ENCODE results near the gene TENT5A. TPM values are rescaled to one million over a fixed set of nuclear protein-coding genes. Genes with fewer than 3 reads are reported as not detected.
"Not testable (repeated sequence)": the region's sequence is repeated elsewhere in the genome, so short reads cannot be mapped to it uniquely, and the experiment has no call there.

TENT5A gene
- total RNA-seq, 1 donor from 2014 or later, result 8.1 TPM

- peaks cover 3% of the 10 kb centered on the region for H3K9me3 Mint-ChIP-seq (ENCODE audit: low read depth)
- peaks cover 20% of the 10 kb centered on the region for H3K4me1 Mint-ChIP-seq (ENCODE audit: low read depth)
- no peak overlapping the region for H3K27ac Mint-ChIP-seq
- no peaks in the 10 kb centered on the region for H3K36me3 Mint-ChIP-seq (ENCODE audit: insufficient read depth)
- H3K27me3 Mint-ChIP-seq, result no peaks in the 10 kb centered on the region
- no peak for DNase-seq (ENCODE audit: low spot score, unreplicated experiment)
- no peak for TF ChIP-seq CTCF (IDR thresholded peaks at IDR 0.05; ENCODE audit: unreplicated experiment)
- H3K4me3 Mint-ChIP-seq (ENCODE audit: low read depth), result no peak overlapping the region
Measured at GRCh38 chr6:81783893-81784292, 31.4 kb upstream of the TENT5A start.

- no peak for DNase-seq (ENCODE audit: low spot score, unreplicated experiment)
- H3K36me3 Mint-ChIP-seq (ENCODE audit: insufficient read depth), result no peaks in the 10 kb centered on the region
- peaks cover 11% of the 10 kb centered on the region for H3K4me1 Mint-ChIP-seq (ENCODE audit: low read depth)
- H3K9me3 Mint-ChIP-seq (ENCODE audit: low read depth), result peaks cover 3% of the 10 kb centered on the region
- TF ChIP-seq CTCF (IDR thresholded peaks at IDR 0.05; ENCODE audit: unreplicated experiment), result no peak
- no peak overlapping the region for H3K4me3 Mint-ChIP-seq (ENCODE audit: low read depth)
- no peak overlapping the region for H3K27ac Mint-ChIP-seq
- no peaks in the 10 kb centered on the region for H3K27me3 Mint-ChIP-seq
Measured at GRCh38 chr6:81781624-81782023, 29.1 kb upstream of the TENT5A start.

- Mint-ChIP-seq H3K4me1 (ENCODE audit: low read depth) (peaks cover 8% of the 10 kb centered on the region), H3K4me3 (ENCODE audit: low read depth) (no peak overlapping the region), H3K27me3 (no peaks in the 10 kb centered on the region), H3K9me3 (ENCODE audit: low read depth) (peaks cover 3% of the 10 kb centered on the region), H3K27ac (no peak overlapping the region), H3K36me3 (ENCODE audit: insufficient read depth) (no peaks in the 10 kb centered on the region)
- DNase-seq (ENCODE audit: low spot score, unreplicated experiment), result no peak
- no peak for TF ChIP-seq CTCF (IDR thresholded peaks at IDR 0.05; ENCODE audit: unreplicated experiment)
Measured at GRCh38 chr6:81777586-81778268, 25.2 kb upstream of the TENT5A start.

DNA sequence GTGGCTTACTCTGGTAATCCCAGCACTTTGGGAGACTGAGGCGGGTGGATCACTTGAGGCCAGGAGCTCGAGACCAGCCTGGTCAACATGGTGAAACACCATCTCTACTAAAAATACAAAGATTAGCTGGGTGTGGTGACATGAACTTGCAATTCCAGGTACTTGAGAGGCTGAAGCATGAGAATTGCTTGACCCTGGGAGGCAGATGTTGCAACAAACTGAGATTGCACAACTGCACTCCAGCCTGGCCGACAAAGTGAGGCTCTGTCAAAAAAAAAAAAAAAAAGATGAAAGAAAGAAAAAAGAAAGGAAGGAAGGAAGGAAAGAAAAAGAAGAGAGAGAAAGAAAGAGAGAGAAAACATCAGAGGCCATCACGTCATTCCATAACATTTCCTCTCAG lies 23.7 kb upstream of the TENT5A start:
- not testable (repeated sequence) for H3K27me3 Mint-ChIP-seq; H3K4me1 Mint-ChIP-seq (ENCODE audit: low read depth); H3K9me3 Mint-ChIP-seq (ENCODE audit: low read depth); H3K4me3 Mint-ChIP-seq (ENCODE audit: low read depth); DNase-seq (ENCODE audit: low spot score, unreplicated experiment); H3K27ac Mint-ChIP-seq; H3K36me3 Mint-ChIP-seq (ENCODE audit: insufficient read depth)

- no peaks in the 10 kb centered on the region for H3K27me3 Mint-ChIP-seq
- no peak overlapping the region for H3K27ac Mint-ChIP-seq
- no peak for DNase-seq (ENCODE audit: low spot score, unreplicated experiment)
- no peak overlapping the region for H3K4me3 Mint-ChIP-seq (ENCODE audit: low read depth)
- H3K36me3 Mint-ChIP-seq (ENCODE audit: insufficient read depth), result no peaks in the 10 kb centered on the region
- peaks cover 18% of the 10 kb centered on the region for H3K4me1 Mint-ChIP-seq (ENCODE audit: low read depth)
- TF ChIP-seq CTCF (IDR thresholded peaks at IDR 0.05; ENCODE audit: unreplicated experiment), result no peak
- H3K9me3 Mint-ChIP-seq (ENCODE audit: low read depth), result no peaks in the 10 kb centered on the region
Measured at GRCh38 chr6:81774542-81774941, 22.1 kb upstream of the TENT5A start.

DNA sequence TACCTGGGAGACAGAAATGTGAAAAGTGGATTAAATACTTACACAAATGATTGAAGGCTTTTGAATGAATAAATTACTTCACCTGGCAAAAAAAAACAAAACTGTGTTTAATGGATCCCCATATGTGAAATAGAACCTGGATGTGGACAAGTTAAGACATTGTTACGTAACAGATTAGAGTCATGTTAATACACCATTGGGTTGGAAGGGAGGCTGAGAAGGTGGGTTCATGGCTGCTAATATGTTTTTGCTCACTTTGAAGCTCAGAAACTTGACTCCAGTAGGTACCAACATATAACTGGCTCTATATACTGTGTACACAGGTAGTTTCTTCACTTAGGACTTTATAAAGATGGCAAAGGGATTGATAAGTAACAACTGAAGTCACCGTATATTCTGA lies 21.4 kb upstream of the TENT5A start:
- H3K36me3 Mint-ChIP-seq (ENCODE audit: insufficient read depth), result no peaks in the 10 kb centered on the region
- H3K27ac Mint-ChIP-seq, result no peak overlapping the region
- H3K27me3 Mint-ChIP-seq, result no peaks in the 10 kb centered on the region
- no peak for TF ChIP-seq CTCF (IDR thresholded peaks at IDR 0.05; ENCODE audit: unreplicated experiment)
- no peaks in the 10 kb centered on the region for H3K9me3 Mint-ChIP-seq (ENCODE audit: low read depth)
- DNase-seq (ENCODE audit: low spot score, unreplicated experiment), result no peak
- H3K4me3 Mint-ChIP-seq (ENCODE audit: low read depth), result no peak overlapping the region
- peaks cover 22% of the 10 kb centered on the region for H3K4me1 Mint-ChIP-seq (ENCODE audit: low read depth)

Measured in progenitor cell of endocrine pancreas (in vitro differentiated cells).